22Rv1 (cell line): ENCODE data around the gene TAF11L3.

Source experiments
- CTCF ChIP-seq: fragments of 450-650 bp; IDR thresholded peaks from 2 replicates; pipeline ENCODE4 v1.5.1; 2017; ENCODE audit warnings: mild to moderate bottlenecking
- ZFX ChIP-seq: fragments of 450-650 bp; IDR thresholded peaks from 2 replicates; pipeline ENCODE4 v1.6.1; 2017; ENCODE audit warnings: antibody characterized with exemption, borderline replicate concordance

- no peak for TF ChIP-seq CTCF
- no peak for TF ChIP-seq ZFX
Measured at GRCh38 chr5:17497446-17497845, 20.7 kb upstream of the TAF11L3 start.
